NCI-H1092 (cell line): ENCODE data around the gene MRTFB.

Experiments used
- DNase-seq: peaks from one replicate; lab custom pipeline; 2025; lab: John Stamatoyannopoulos, UW

Gene MRTFB

GRCh38 chr16:14308368-14308723 is 237.2 kb downstream of the MRTFB start:
- no peak for DNase-seq

- DNase-seq = no peak
These were observed 238.1 kb downstream of the MRTFB start for GRCh38 chr16:14309001-14309886.

- DNase-seq = no peak
These were observed 238.8 kb downstream of the MRTFB start for GRCh38 chr16:14309906-14310305.

GRCh38 chr16:14310519-14310991 is 239.4 kb downstream of the MRTFB start:
- no peak for DNase-seq

- no peak for DNase-seq
These were observed 243.0 kb downstream of the MRTFB start for GRCh38 chr16:14314116-14314515.

- DNase-seq = no peak
These were observed 244.7 kb downstream of the MRTFB start for GRCh38 chr16:14315683-14316320.
